Stimulated activated naive CD4-positive, alpha-beta T cell (primary cell): Measurements from ENCODE around the gene PCBP2.

ENCODE experiments used
- DNase-seq, 6 experiments: peaks; one replicate each; lab custom pipeline; 2025; lab: John Stamatoyannopoulos, UW

PCBP2 gene

GRCh38 chr12:53493610-53494391, 41.9 kb downstream of the PCBP2 start:
- DNase-seq, result no peak

GRCh38 chr12:53495903-53496751, 44.2 kb downstream of the PCBP2 start:
- DNase-seq, result no peak

GRCh38 chr12:53496752-53497032, 44.8 kb downstream of the PCBP2 start:
- DNase-seq, result no peak

- no peak for DNase-seq
Measured at GRCh38 chr12:53497461-53497860, 45.6 kb downstream of the PCBP2 start.

- no peak for DNase-seq
Measured at GRCh38 chr12:53498235-53498630, 46.3 kb downstream of the PCBP2 start.

- peak; percentile 36 to 74 (median 64) for DNase-seq
Measured at GRCh38 chr12:53499266-53500141, 47.6 kb downstream of the PCBP2 start, which contains the start of gene MAP3K12. TSS of gene MAP3K12 (minus strand) at chr12:53499458. CDS start at chr12:53487391, 12,067 bp downstream.

- DNase-seq, result peak in 1 of 6 experiments; percentile 23
Measured at GRCh38 chr12:53500142-53500775, 48.4 kb downstream of the PCBP2 start.

- DNase-seq, result peak; percentile 98 to 100 (median 99)
Measured at GRCh38 chr12:53500776-53501614, 49.1 kb downstream of the PCBP2 start, which contains the start of gene TARBP2. TSS of gene TARBP2 (plus strand) at chr12:53501283. CDS start at chr12:53501409, 126 bp downstream.

GRCh38 chr12:53501615-53502181, 49.8 kb downstream of the PCBP2 start:
- DNase-seq, result no peak

- DNase-seq, result no peak
Measured at GRCh38 chr12:53502331-53502730, 50.4 kb downstream of the PCBP2 start.

- no peak for DNase-seq
Measured at GRCh38 chr12:53502983-53503728, 51.3 kb downstream of the PCBP2 start.

GRCh38 chr12:53504004-53504920, 52.4 kb downstream of the PCBP2 start:
- DNase-seq, result no peak

- no peak for DNase-seq
Measured at GRCh38 chr12:53505086-53505485, 53.2 kb downstream of the PCBP2 start.

- DNase-seq, result no peak
Measured at GRCh38 chr12:53505555-53506449, 53.9 kb downstream of the PCBP2 start.

- DNase-seq, result no peak
Measured at GRCh38 chr12:53506450-53506785, 54.5 kb downstream of the PCBP2 start.

- no peak for DNase-seq
Measured at GRCh38 chr12:53506881-53507602, 55.1 kb downstream of the PCBP2 start, which contains the start of gene NPFF. TSS of gene NPFF (minus strand) at chr12:53507484. CDS start at chr12:53507474, 10 bp downstream.

- DNase-seq, result no peak
Measured at GRCh38 chr12:53507603-53507885, 55.6 kb downstream of the PCBP2 start.
